Left lobe of liver (tissue), 2 donors: Measurements from ENCODE around the gene DERL2. TPM values are rescaled to one million over a fixed set of nuclear protein-coding genes. Genes with fewer than 3 reads are reported as not detected.
A peak's percentile ranks its signal among the peaks of the same experiment; 100 is the strongest.

ENCODE experiments used
- ATAC-seq: fragments of 200-7000 bp; cut with Tn5 transposase; one replicate; pipeline ENCODE4 v1.9.1; 2020; ENCODE audit warnings: mild to moderate bottlenecking, moderate library complexity
- DNase-seq: peaks from one replicate; pipeline ENCODE4 v3.0.0-alpha.2; 2020; ENCODE audit warnings: low spot score
- total RNA-seq: library from RNA; stranded (reverse); gene quantifications from one replicate; pipeline ENCODE4 v1.2.1, GENCODE V29; 2021
- donor health status: DM: no; HTN: no; CAD: no; lungs with moderate emphysema.
- donor health status: DM: no; HTN: yes; CAD: no.

DERL2 gene
- 49.9 TPM for total RNA-seq

- ATAC-seq (peak; percentile 6), DNase-seq (no peak)
Observed at GRCh38 chr17:5485270-5486205, at the start of gene DERL2. TSS of gene DERL2 (minus strand) at chr17:5486178. CDS start at chr17:5486161, 17 bp downstream.

DNA sequence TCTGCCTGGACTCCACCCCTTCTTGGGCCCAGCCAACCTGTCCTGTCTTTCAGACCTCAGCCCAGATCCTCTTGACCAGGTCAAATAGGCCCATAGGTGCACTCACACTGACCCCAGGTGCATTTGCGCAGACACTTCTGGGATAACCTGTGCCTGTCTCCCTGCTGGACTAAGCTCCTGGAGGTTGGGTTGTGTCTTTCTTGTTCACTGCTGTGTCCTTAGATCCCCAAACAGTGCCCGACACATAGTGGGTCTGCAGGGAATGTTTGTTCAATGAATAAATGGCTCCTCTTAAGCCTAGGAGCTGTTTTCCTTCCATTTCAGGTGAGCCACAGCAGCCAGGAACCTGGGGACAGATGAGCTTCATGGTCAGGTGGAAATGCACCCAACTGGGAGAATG, 49.5 kb upstream of the DERL2 start:
- DNase-seq (no peak), ATAC-seq (no peak)

DNA sequence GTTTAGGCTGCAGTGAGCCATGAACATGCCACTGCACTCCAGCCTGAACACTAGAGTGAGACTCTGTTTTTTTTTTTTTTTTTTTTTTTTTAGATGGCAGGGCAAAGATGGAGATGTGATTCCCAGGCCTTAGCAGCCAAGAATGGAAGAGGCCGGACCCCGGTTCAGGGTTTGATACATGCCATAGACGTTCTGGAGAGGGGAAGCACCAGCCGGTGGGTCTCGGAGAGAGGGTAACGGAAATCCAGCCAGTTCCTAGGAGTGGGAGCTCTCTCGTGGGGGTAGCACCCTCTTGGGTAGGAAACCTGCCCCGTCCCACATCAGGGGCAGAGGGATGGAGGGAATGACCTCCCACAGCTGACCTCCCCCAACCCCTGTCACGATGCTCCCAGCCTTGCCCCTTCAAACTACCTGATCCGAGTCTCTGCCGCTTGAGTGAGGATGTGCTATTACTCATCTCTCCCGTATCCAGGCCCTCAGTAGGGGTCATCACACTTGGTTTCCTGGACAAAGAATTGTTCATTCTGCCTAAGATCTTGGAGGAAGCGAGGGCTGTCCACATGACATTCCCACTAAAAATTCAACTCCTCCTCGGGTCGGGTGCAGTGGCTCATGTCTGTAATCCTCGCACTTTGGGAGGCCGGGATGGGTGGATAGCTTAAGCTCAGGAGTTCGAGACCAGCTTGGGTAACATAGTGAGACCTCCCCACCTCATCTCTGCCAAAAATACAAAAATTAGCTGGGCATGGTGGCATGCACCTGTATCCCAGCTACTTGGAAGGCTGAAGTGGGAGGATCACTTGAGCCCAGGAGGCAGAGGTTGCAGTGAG, 47.7 kb upstream of the DERL2 start:
- ATAC-seq (no peak), DNase-seq (no peak)

- no peak for DNase-seq
- ATAC-seq: no peak
Observed at GRCh38 chr17:5532581-5532980, 46.6 kb upstream of the DERL2 start.

DNA sequence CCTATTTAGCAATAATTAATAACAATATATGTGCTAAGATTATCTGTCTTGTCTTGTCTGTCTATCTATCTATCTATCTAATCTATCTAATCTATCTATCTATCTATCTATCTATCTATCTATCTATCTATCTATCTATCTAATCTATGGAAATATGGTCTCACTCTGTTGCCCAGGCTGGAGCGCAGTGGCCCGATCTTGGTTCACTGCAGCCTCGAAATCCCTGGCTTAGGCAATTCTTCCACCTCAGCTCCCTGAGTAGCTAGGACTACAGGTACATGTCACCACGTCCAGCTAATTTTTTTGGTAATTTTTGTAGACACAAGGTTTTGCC, 45.1 kb upstream of the DERL2 start:
- no peak for ATAC-seq
- no peak for DNase-seq

DNA sequence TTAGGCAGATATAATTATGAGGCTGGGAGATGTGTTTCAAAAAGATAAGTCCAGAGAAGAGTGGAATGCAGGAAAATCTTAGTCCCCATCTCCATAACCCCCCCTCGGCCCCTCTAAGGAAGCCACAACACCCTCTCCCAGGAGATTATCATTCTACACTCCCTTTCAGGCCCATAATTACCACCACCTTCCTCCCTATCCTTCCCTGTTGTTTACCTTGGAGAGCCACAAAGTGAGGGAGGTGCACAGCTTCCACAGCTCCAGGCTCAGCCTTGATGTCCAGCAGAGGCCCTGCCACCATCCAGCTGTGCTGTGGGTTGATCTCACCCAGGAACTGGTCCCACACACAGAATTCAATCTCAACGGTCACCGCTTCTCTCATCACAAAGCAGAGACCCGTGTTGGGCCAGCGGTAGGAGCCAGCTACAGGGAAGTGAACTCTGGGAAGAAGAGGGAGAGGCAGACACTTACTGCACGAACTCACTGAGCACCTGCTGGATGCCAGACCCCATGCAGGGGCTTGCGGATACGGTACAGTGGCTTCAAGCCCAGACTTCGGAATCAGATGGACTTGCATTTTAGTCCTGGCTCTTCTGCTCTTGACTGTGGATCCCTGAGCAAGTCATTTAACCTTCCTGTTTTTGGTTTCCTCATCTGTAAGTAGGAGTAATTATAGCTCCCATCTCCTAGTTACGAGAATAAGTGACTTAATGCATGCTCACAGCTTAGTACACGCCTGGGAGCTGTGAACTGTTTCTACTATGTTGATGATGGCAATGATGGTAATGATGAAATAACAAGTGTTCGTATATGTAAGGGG, 44.5 kb upstream of the DERL2 start:
- no peak for DNase-seq

GRCh38 chr17:5527601-5528250, 41.7 kb upstream of the DERL2 start:
- no peak for DNase-seq
- no peak for ATAC-seq

More for the DNA sequence above, 44.5 kb upstream of the DERL2 start:
- no peak for ATAC-seq

DNA sequence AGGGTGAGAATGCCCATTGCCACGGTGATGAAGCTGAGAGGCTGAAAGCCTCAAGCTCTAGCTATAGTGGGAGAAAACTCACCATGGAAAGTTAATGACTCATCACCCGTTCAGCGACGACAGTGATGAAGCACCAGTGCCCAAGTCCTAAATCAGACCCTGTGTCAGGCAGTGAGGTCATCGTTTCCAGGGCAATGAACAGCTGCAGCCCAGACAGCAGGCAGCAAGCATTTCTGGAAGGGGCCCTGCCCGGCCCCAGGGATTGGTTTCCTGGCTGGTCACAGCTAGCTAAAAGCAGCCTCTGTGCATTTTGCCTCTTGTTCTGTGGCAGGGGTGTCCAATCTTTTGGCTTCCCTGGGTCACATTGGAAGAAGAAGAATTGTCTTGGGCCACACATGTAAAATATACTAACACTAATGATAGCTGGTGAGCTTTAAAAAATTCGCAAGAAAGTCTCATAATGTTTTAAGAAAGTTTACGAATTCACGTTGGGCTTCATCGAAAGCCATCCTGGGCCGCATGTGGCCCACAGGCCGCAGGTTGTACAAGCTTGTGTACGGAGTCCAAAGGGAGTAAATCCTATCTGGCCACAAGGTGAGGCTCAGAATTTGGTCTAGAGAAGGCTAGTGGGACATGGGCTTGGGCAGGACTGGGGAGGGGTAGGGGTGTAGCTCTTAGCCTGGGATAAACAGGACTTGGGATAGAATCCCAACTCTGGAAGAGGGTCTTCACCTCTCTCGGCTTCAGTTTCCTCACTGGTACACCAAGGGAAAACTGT, 41.0 kb upstream of the DERL2 start:
- DNase-seq (no peak), ATAC-seq (no peak)

- ATAC-seq: no peak
- no peak for DNase-seq
Observed at GRCh38 chr17:5523249-5523648, 37.3 kb upstream of the DERL2 start.

DNA sequence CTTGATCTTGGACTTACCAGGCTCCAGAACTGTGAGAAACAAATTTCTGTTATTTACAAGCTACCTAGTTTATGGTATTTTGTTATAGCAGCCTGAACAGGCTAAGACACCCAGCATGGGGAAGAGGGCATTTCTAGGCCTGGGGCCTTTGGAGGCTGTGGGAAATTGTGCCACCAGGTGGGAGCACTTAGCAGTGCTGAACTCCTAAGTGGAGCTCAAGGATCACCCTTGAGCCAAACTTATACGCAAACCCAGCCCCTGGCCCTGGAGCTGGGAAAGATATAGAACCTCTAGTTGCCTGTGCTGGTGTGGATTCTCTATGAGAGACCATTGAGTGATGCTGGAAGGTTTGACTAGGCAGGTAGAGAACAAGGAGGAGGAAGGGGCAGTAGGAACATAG, 36.5 kb upstream of the DERL2 start:
- DNase-seq: no peak
- no peak for ATAC-seq

DNA sequence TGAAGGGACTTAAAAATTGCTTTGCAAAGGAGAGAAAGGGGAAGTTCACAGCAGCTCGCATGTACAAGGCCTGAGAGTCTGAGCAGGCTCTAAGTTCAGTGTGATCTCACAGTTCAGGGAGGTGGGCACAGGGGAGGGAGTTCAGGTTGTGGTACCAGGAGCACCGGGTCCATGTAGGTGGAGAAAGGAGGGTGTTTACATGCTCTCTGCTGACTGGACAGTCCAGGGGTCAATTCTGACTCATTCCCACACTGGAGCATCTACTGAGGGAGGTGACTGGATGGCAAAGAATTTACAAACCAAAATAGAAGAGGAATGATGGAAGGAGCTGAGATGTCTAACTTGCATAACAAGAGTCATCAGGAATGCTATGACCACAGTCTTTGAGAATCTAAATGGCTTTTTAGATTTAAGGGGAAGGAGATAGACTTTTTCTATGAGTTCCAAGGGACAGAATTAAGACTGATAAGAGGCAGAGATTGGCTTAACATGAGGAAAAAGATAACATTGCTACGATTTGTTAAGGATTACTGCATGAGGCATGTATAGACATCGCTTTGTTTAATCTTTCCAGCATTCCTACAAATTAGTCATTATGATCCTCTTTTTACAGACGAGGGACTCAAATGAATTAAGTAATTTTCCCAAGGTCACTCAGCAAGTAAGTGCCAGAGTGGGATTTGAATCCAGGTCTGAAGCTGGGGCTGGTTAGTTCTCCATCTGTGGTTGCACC, 30.2 kb upstream of the DERL2 start:
- ATAC-seq (no peak), DNase-seq (no peak)

- DNase-seq: no peak
- no peak for ATAC-seq
Observed at GRCh38 chr17:5514976-5515375, 29.0 kb upstream of the DERL2 start.

- DNase-seq: no peak
- no peak for ATAC-seq
Observed at GRCh38 chr17:5513628-5514027, 27.6 kb upstream of the DERL2 start.

- no peak for ATAC-seq
- DNase-seq: no peak
Observed at GRCh38 chr17:5511401-5512225, 25.6 kb upstream of the DERL2 start.

- DNase-seq (no peak), ATAC-seq (no peak)
Observed at GRCh38 chr17:5510771-5511170, 24.8 kb upstream of the DERL2 start.

DNA sequence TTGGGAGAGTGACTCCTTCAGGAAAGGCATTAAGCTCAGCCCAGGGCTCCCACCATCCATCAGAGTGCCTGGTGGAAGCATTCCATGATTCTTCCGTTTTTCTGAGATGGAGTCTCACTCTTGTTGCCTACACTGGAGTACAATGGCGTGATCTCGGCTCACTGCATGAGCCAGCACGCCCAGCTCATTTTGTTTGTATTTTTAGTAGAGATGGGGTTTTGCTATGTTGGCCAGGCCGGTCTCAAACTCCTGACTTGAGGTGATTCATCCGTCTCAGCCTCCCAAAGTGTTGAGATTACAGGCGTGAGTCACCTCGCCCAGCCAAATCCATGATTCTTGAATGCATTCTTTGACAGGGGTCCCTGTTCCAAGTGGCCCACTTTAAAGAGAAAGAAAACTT, 23.5 kb upstream of the DERL2 start:
- ATAC-seq (no peak), DNase-seq (no peak)

- DNase-seq (no peak), ATAC-seq (no peak)
Observed at GRCh38 chr17:5508810-5509209, 22.8 kb upstream of the DERL2 start.

- DNase-seq (no peak), ATAC-seq (no peak)
Observed at GRCh38 chr17:5506307-5506706, 20.3 kb upstream of the DERL2 start.
